Neuronal stem cell (in vitro differentiated cells): ENCODE data around the gene TECTB.
A peak's percentile ranks its signal among the peaks of the same experiment; 100 is the strongest.

Source experiments
- DNase-seq: peaks from one replicate; pipeline ENCODE4 v3.0.0-alpha.2; 2013; ENCODE audit warnings: low spot score
- H2AFZ ChIP-seq: one replicate; pipeline ENCODE4 v1.6.1; 2013; ENCODE audit warnings: mild to moderate bottlenecking, low read length, inconsistent platforms
- H2AK5ac ChIP-seq: 2 replicates; pipeline ENCODE4 v1.6.1; 2013; ENCODE audit warnings: low read depth, mild to moderate bottlenecking, inconsistent platforms, low read length, moderate library complexity, mixed read lengths
- H2BK120ac ChIP-seq: 2 replicates; pipeline ENCODE4 v1.6.1; 2013; ENCODE audit warnings: low read depth, mild to moderate bottlenecking, inconsistent platforms, low read length, moderate library complexity, mixed read lengths
- H2BK12ac ChIP-seq: one replicate; pipeline ENCODE4 v1.6.1; 2013; ENCODE audit warnings: low read length, inconsistent platforms
- H2BK15ac ChIP-seq: 2 replicates; pipeline ENCODE4 v1.6.1; 2013; ENCODE audit warnings: mild to moderate bottlenecking, low read length, inconsistent platforms, mixed read lengths
- H2BK5ac ChIP-seq: one replicate; pipeline ENCODE4 v1.6.1; 2013; ENCODE audit warnings: inconsistent platforms, mild to moderate bottlenecking, low read length, moderate library complexity
- H3K14ac ChIP-seq: one replicate; pipeline ENCODE4 v1.6.1; 2013; ENCODE audit warnings: low read length, inconsistent platforms
- H3K18ac ChIP-seq: 2 replicates; pipeline ENCODE4 v1.6.1; 2013; ENCODE audit warnings: low read length, inconsistent platforms
- H3K23ac ChIP-seq: 2 replicates; pipeline ENCODE4 v1.6.1; 2013; ENCODE audit warnings: low read depth, mild to moderate bottlenecking, mixed read lengths, low read length, inconsistent platforms; ENCODE audit not compliant: poor library complexity
- H3K27ac ChIP-seq: replicated peaks from 3 replicates; pipeline ENCODE4 v1.5.1; 2013; ENCODE audit warnings: low read length, inconsistent platforms
- H3K27me3 ChIP-seq, 3 experiments: 2 replicates each; pipeline ENCODE4 v1.6.1; 2013; ENCODE audit warnings: low read length in 3 of 3, mild to moderate bottlenecking in 2 of 3, inconsistent platforms in 1 of 3, low read depth in 1 of 3, mixed read lengths in 1 of 3, moderate library complexity in 1 of 3; ENCODE audit not compliant: control insufficient read depth in 3 of 3, insufficient read depth in 3 of 3
- H3K36me3 ChIP-seq, 2 donors: replicated peaks in 1 of 2; 2 replicates each; pipeline ENCODE4 v1.6.1; 2013; ENCODE audit warnings: low read length in 2 of 2; ENCODE audit not compliant: control insufficient read depth in 2 of 2, insufficient read depth in 2 of 2
- H3K4ac ChIP-seq: 2 replicates; pipeline ENCODE4 v1.6.1; 2013; ENCODE audit warnings: inconsistent platforms, mild to moderate bottlenecking, low read length, moderate library complexity
- H3K4me1 ChIP-seq, 2 donors: 1 replicate in 1 of 2; 2 replicates in 1 of 2; pipeline ENCODE4 v1.6.1; 2013; ENCODE audit warnings: low read length in 2 of 2, low read depth in 1 of 2; ENCODE audit not compliant: control insufficient read depth in 2 of 2, insufficient read depth in 1 of 2
- H3K4me2 ChIP-seq: one replicate; pipeline ENCODE4 v1.6.1; 2013; ENCODE audit warnings: mild to moderate bottlenecking, low read length, inconsistent platforms; ENCODE audit not compliant: insufficient read depth, poor library complexity, severe bottlenecking
- H3K4me3 ChIP-seq, 2 donors: 2 replicates each; pipeline ENCODE4 v1.5.1; 2013; ENCODE audit warnings: low read length in 2 of 2, mild to moderate bottlenecking in 2 of 2, inconsistent platforms in 1 of 2, moderate library complexity in 1 of 2
- H3K79me1 ChIP-seq: one replicate; pipeline ENCODE4 v1.6.1; 2013; ENCODE audit warnings: low read depth, mild to moderate bottlenecking, inconsistent platforms, low read length, moderate library complexity
- H3K9ac ChIP-seq: one replicate; pipeline ENCODE4 v1.6.1; 2013; ENCODE audit warnings: mild to moderate bottlenecking, low read depth, low read length, inconsistent platforms; ENCODE audit not compliant: poor library complexity
- H3K9me3 ChIP-seq, 2 donors: replicated peaks in 1 of 2; 2 replicates each; pipeline versions ENCODE3 to v1.6.1; 2013; ENCODE audit warnings: low read length in 2 of 2, mild to moderate bottlenecking in 2 of 2, inconsistent platforms in 1 of 2, low read depth in 1 of 2, mixed read lengths in 1 of 2, moderate library complexity in 1 of 2; ENCODE audit not compliant: control insufficient read depth in 2 of 2, insufficient read depth in 1 of 2
- H4K8ac ChIP-seq: one replicate; pipeline ENCODE4 v1.6.1; 2013; ENCODE audit warnings: low read depth, mild to moderate bottlenecking, inconsistent platforms, low read length, moderate library complexity
- H4K91ac ChIP-seq: one replicate; pipeline ENCODE4 v1.6.1; 2013; ENCODE audit warnings: low read length, low read depth, mild to moderate bottlenecking, inconsistent platforms; ENCODE audit not compliant: poor library complexity
- WGBS, 2 donors: extraction: QIAGEN DNeasy Blood & Tissue Kit; methylation state at CpG; one replicate each; pipeline ENCODE4 v1.1.7; 2013; ENCODE audit warnings: missing lambda C conversion rate in 2 of 2, mixed read lengths in 1 of 2; ENCODE audit not compliant: insufficient read length in 2 of 2, insufficient replicate concordance in 1 of 2; ENCODE audit errors: extremely low coverage in 2 of 2; 5-methylcytosine and 5-hydroxymethylcytosine counted together

TECTB gene

DNA sequence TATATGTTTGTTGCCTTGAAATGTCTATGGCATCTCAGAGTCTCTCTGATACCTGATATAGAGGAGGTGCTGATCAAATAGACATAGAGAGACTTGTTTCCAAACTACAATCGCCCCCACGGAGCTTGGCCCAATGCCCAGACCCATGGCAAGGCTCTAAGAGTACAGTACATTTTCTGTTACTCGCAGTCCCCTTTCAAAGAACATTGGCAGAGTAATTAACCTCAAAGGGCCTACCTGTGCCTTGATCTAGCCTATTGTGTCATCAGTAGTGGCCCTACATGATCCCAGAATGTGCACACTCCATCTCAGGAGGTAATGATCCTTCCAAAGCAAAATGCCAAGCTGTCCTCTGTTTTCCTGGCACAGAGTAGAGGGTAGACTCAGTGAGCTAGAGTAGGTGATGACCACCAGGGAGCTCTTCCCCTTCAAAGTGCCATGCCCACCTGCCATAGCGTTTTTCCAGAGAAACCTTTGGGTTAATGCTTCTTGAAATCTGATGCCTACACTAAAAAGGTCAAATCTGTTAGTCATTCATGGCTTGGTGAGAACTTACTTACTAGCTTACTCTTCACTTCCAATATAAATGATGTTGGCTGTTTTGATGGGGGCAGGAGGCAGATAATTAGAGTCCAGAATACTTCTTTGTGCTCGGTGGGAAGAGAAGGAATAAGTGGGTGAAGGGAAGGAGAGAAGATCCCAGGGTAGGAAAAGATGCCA lies 49.5 kb downstream of the TECTB start:
- no CpG with 5 or more reads among the region's 5 CpGs for WGBS, 2 donors
- Histone ChIP-seq H3K18ac (no peak overlapping the region), H3K4me1 (peaks cover 3 to 8% of the 10 kb centered on the region in 2 donors), H2BK120ac (no peak overlapping the region), H2BK15ac (no peak overlapping the region), H3K27me3 (no peaks in the 10 kb centered on the region), H3K23ac (no peak overlapping the region), H2AK5ac (no peak overlapping the region), H2AFZ (no peak overlapping the region), H3K14ac (no peak overlapping the region), H3K79me1 (no peaks in the 10 kb centered on the region), H3K36me3 (no peaks in the 10 kb centered on the region), H3K27ac (no peak overlapping the region), H3K9ac (no peak overlapping the region), H3K4me3 (no peak overlapping the region), H3K4me2 (no peak overlapping the region), H3K4ac (no peak overlapping the region), H4K8ac (no peak overlapping the region), H2BK5ac (no peak overlapping the region), H3K9me3 (no peaks in the 10 kb centered on the region), H4K91ac (no peak overlapping the region), H2BK12ac (no peak overlapping the region)
- DNase-seq = no peak

DNA sequence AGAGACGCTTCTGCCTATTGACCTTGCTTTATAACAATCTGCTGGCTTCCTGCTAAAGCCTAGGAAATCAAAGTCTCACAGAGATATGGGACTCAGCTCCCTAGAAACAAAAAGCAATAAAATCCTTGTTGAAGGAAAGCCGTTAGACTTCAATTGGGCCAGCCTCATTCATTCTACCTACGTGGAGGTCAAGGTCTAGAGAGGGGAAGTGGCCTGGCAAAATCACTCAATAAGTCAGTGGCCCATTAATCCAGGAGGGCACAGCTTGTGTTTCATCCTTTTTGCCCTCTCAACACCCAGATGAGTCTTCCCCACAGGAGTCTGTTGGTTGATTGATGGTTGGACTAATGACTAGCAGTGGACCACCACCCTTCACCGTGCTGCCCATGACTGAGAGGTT lies 50.3 kb downstream of the TECTB start:
- H3K4me1 ChIP-seq = peaks cover 3 to 8% of the 10 kb centered on the region in 2 donors
- H3K4me3 ChIP-seq = no peak overlapping the region
- H3K79me1 ChIP-seq = no peaks in the 10 kb centered on the region
- H3K23ac ChIP-seq = no peak overlapping the region
- H2BK120ac ChIP-seq = no peak overlapping the region
- peak overlapping the region; percentile 80 for H2BK5ac ChIP-seq
- no peak overlapping the region for H3K4ac ChIP-seq
- no peak overlapping the region for H3K27ac ChIP-seq
- H4K91ac ChIP-seq = no peak overlapping the region
- H2BK12ac ChIP-seq = no peak overlapping the region
- H3K27me3 ChIP-seq = no peaks in the 10 kb centered on the region
- H3K4me2 ChIP-seq = no peak overlapping the region
- no peak overlapping the region for H2BK15ac ChIP-seq
- DNase-seq = no peak
- no peak overlapping the region for H2AFZ ChIP-seq
- no peak overlapping the region for H2AK5ac ChIP-seq
- no peak overlapping the region for H3K9ac ChIP-seq
- H3K14ac ChIP-seq = no peak overlapping the region
- WGBS, 2 donors = no CpG with 5 or more reads among the region's 4 CpGs
- no peak overlapping the region for H3K18ac ChIP-seq
- H3K36me3 ChIP-seq = no peaks in the 10 kb centered on the region
- no peaks in the 10 kb centered on the region for H3K9me3 ChIP-seq
- no peak overlapping the region for H4K8ac ChIP-seq

DNA sequence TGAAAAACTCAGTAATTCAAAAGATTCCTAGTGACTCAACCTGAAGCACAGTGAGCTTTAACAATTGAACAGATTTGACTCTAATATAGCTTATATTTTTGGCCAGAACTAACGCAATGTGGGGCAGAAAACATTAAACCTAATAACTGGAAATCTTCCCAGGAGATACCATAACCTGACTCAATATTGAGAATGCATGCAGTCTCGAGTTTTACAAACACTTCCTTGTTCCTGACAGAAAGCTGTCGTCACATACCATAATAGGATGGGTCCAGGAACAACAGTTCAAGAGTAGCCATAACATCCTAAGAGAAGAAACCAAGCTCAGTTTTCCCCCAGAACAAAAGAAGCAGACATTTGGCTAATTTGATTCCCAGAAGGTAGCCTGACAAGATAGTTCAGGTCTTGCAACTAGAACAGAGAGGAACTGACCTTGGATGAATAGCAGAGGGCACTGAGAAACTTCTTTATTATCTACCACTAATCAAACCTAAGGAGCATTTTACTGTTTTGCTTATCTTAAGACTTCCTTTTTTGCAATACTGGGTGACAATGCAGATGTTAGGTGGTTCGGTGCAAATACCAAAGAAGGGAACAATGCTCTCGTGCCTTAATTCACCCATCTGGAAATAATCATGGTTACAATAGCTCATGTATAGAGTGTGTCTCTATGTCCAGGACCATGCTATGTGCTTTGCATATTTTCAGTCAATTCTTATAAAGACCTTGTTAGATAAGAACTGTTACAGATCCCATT lies 52.1 kb downstream of the TECTB start:
- no peak overlapping the region for H3K18ac ChIP-seq
- H3K27ac ChIP-seq = no peak overlapping the region
- H2BK120ac ChIP-seq = no peak overlapping the region
- no peak overlapping the region for H2BK15ac ChIP-seq
- H4K91ac ChIP-seq = no peak overlapping the region
- H4K8ac ChIP-seq = no peak overlapping the region
- no peak for DNase-seq
- H3K36me3 ChIP-seq = no peaks in the 10 kb centered on the region
- H2AFZ ChIP-seq = no peak overlapping the region
- no peak overlapping the region for H2BK12ac ChIP-seq
- H3K4me3 ChIP-seq = no peak overlapping the region
- H3K79me1 ChIP-seq = no peaks in the 10 kb centered on the region
- no peak overlapping the region for H3K4me2 ChIP-seq
- no peak overlapping the region for H2BK5ac ChIP-seq
- H3K27me3 ChIP-seq = no peaks in the 10 kb centered on the region
- H3K9ac ChIP-seq = no peak overlapping the region
- H3K14ac ChIP-seq = no peak overlapping the region
- no peak overlapping the region for H3K4ac ChIP-seq
- H3K9me3 ChIP-seq = no peaks in the 10 kb centered on the region
- H2AK5ac ChIP-seq = no peak overlapping the region
- no CpG with 5 or more reads among the region's 5 CpGs for WGBS, 2 donors
- H3K23ac ChIP-seq = no peak overlapping the region
- H3K4me1 ChIP-seq = peaks cover 3 to 8% of the 10 kb centered on the region in 2 donors

DNA sequence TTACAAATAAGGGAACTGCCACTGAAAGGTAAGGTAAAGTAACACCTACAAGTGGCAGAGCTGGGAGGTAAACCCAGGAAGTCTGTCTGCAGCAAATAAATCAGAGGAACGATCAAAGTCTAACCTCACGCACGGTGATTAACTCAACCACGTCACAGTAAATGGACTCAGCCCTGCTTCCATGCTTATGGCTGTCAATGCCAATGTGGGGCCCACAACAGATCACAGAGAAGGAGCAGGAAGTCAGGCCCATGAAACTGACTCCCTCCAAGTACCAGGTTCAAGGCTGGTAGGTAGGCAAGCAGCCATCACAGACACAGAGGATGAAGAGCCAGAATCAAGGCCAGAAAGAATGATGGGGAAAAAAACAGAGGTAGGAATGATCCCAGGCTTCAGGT lies 52.7 kb downstream of the TECTB start:
- Histone ChIP-seq H3K27me3 (no peaks in the 10 kb centered on the region), H3K36me3 (no peaks in the 10 kb centered on the region), H3K23ac (no peak overlapping the region), H3K4ac (no peak overlapping the region), H3K9ac (no peak overlapping the region), H4K8ac (no peak overlapping the region), H2AK5ac (no peak overlapping the region), H3K27ac (no peak overlapping the region), H3K4me3 (no peak overlapping the region), H3K79me1 (no peaks in the 10 kb centered on the region), H2AFZ (peak overlapping the region; percentile 78), H2BK15ac (no peak overlapping the region), H4K91ac (no peak overlapping the region), H3K18ac (no peak overlapping the region), H2BK5ac (no peak overlapping the region), H3K4me2 (no peak overlapping the region), H2BK12ac (no peak overlapping the region), H2BK120ac (no peak overlapping the region), H3K9me3 (no peaks in the 10 kb centered on the region), H3K4me1 (peaks cover 3 to 8% of the 10 kb centered on the region in 2 donors), H3K14ac (no peak overlapping the region)
- DNase-seq = no peak
- WGBS, 2 donors = no CpG with 5 or more reads among the region's 4 CpGs
